ENCODE results near the gene WHRN. TPM values are rescaled to one million over a fixed set of nuclear protein-coding genes. Genes with fewer than 3 reads are reported as not detected.

WHRN gene
- total and polyA plus RNA-seq, 2 of the 8 experiments (the other 6 are each of a cell fraction or from before 2014, with no cell fraction given) = 4.4 to 7.7 TPM

GRCh38 chr9:114364134-114365041 is 140.9 kb downstream of the WHRN start (continued):
- no peak for TF ChIP-seq SIN3A (conservative IDR thresholded peaks at IDR 0.05 in 1 of 2, IDR thresholded peaks at IDR 0.05 in 1 of 2; ENCODE audit: low read depth in 1 of 2, low read length in 2 of 2)

All from H1 (cell line).